ENCODE measurements around the gene CDH18. TPM values are rescaled to one million over a fixed set of nuclear protein-coding genes. Genes with fewer than 3 reads are reported as not detected.

Gene CDH18
- total RNA-seq, 1 donor from 2014 or later = not detected

- no peak for TF ChIP-seq CTCF (IDR thresholded peaks at IDR 0.05)
- H3K9me3 ChIP-seq = no peaks in the 10 kb centered on the region
- H3K27me3 ChIP-seq = no peaks in the 10 kb centered on the region
- no peak overlapping the region for H3K27ac ChIP-seq
- intact Hi-C loops (cut with DNase I) = no loop called here
- no peaks in the 10 kb centered on the region for H3K36me3 ChIP-seq
- DNase-seq = no peak
- ATAC-seq = no peak
- H3K4me1 ChIP-seq = no peaks in the 10 kb centered on the region
- H3K4me3 ChIP-seq = no peak overlapping the region
Measured at GRCh38 chr5:19555876-19556275, 432.1 kb downstream of the CDH18 start.

GRCh38 chr5:19555436-19555835, 432.6 kb downstream of the CDH18 start:
- Histone ChIP-seq H3K27ac (no peak overlapping the region), H3K9me3 (no peaks in the 10 kb centered on the region), H3K36me3 (no peaks in the 10 kb centered on the region), H3K27me3 (no peaks in the 10 kb centered on the region), H3K4me3 (no peak overlapping the region), H3K4me1 (no peaks in the 10 kb centered on the region)
- ATAC-seq = no peak
- no peak for DNase-seq
- intact Hi-C loops (cut with DNase I) = no loop called here
- no peak for TF ChIP-seq CTCF (IDR thresholded peaks at IDR 0.05)

- DNase-seq (no peak), ATAC-seq (no peak)
- no peak for TF ChIP-seq CTCF (IDR thresholded peaks at IDR 0.05)
- no peaks in the 10 kb centered on the region for H3K27me3 ChIP-seq
- no peak overlapping the region for H3K27ac ChIP-seq
- H3K4me1 ChIP-seq = no peaks in the 10 kb centered on the region
- H3K4me3 ChIP-seq = no peak overlapping the region
- no peaks in the 10 kb centered on the region for H3K9me3 ChIP-seq
- intact Hi-C loops (cut with DNase I) = no loop called here
- no peaks in the 10 kb centered on the region for H3K36me3 ChIP-seq
Measured at GRCh38 chr5:19554524-19554923, 433.5 kb downstream of the CDH18 start.

- Histone ChIP-seq H3K27me3 (no peaks in the 10 kb centered on the region), H3K36me3 (no peaks in the 10 kb centered on the region), H3K27ac (no peak overlapping the region), H3K4me1 (no peaks in the 10 kb centered on the region), H3K4me3 (no peak overlapping the region), H3K9me3 (no peaks in the 10 kb centered on the region)
- intact Hi-C loops (cut with DNase I) = no loop called here
- ATAC-seq (no peak), DNase-seq (no peak)
- TF ChIP-seq CTCF (IDR thresholded peaks at IDR 0.05) = no peak
Measured at GRCh38 chr5:19547640-19548039, 440.4 kb downstream of the CDH18 start.

- no peak for ATAC-seq
- TF ChIP-seq CTCF (IDR thresholded peaks at IDR 0.05) = no peak
- Histone ChIP-seq H3K36me3 (no peaks in the 10 kb centered on the region), H3K4me1 (no peaks in the 10 kb centered on the region), H3K9me3 (no peaks in the 10 kb centered on the region), H3K27ac (no peak overlapping the region), H3K4me3 (no peak overlapping the region), H3K27me3 (no peaks in the 10 kb centered on the region)
- DNase-seq = no peak
- intact Hi-C loops (cut with DNase I) = no loop called here
Measured at GRCh38 chr5:19546521-19546920, 441.5 kb downstream of the CDH18 start.

- Histone ChIP-seq H3K36me3 (no peaks in the 10 kb centered on the region), H3K4me1 (no peaks in the 10 kb centered on the region), H3K9me3 (no peaks in the 10 kb centered on the region), H3K27ac (no peak overlapping the region), H3K27me3 (no peaks in the 10 kb centered on the region), H3K4me3 (no peak overlapping the region)
- no peak for DNase-seq
- no peak for TF ChIP-seq CTCF (IDR thresholded peaks at IDR 0.05)
- intact Hi-C loops (cut with DNase I) = no loop called here
- no peak for ATAC-seq
Measured at GRCh38 chr5:19538607-19539006, 449.4 kb downstream of the CDH18 start.
